Pancreas (tissue), 10 donors: ENCODE measurements around the gene NOCT. TPM values are rescaled to one million over a fixed set of nuclear protein-coding genes. Genes with fewer than 3 reads are reported as not detected.

Source experiments
- ATAC-seq, 4 donors: fragments of 200-7000 bp; cut with Tn5 transposase; one replicate each; pipeline versions ENCODE4 v1.8.0 to v1.9.1; 2020; ENCODE audit warnings: mild to moderate bottlenecking in 4 of 4, moderate library complexity in 4 of 4
- DNase-seq, 6 donors: peaks; one replicate each; pipeline ENCODE4 v3.0.0-alpha.2; 2020
- FAIRE-seq: peaks from 2 replicates; lab custom pipeline; 2012; peaks lifted over from hg19 to GRCh38; lab: Jason Lieb, UNC
- H3K27ac ChIP-seq, 4 donors: fragments of 200-600 bp; sonication (generic); 1 replicate in 3 of 4; 2 replicates in 1 of 4; pipeline versions ENCODE4 v1.5.0 to v1.8.0; 2020
- H3K27me3 ChIP-seq, 4 donors: fragments of 200-600 bp; one replicate each; pipeline ENCODE4 v1.8.0; 2021
- H3K36me3 ChIP-seq, 3 donors: fragments of 200-600 bp; sonication (generic) in 1 of 3; one replicate each; pipeline versions ENCODE4 v1.5.0 to v1.8.0; 2020 to 2021
- H3K4me1 ChIP-seq, 3 donors: fragments of 200-600 bp; one replicate each; pipeline ENCODE4 v1.8.0; 2021
- H3K4me3 ChIP-seq, 4 donors: fragments of 200-600 bp; sonication (generic) in 2 of 4; one replicate each; pipeline versions ENCODE4 v1.5.0 to v1.8.0; 2020 to 2021
- H3K9me3 ChIP-seq, 4 donors: fragments of 200-600 bp; one replicate each; pipeline ENCODE4 v1.8.0; 2021
- CTCF ChIP-seq, 4 donors: fragments of 200-600 bp; sonication (generic) in 3 of 4; IDR thresholded peaks; one replicate each; pipeline versions ENCODE4 v1.5.0 to v1.8.0; 2021; ENCODE audit warnings: antibody characterized with exemption in 4 of 4
- WGBS, 2 donors: extraction: QIAGEN DNeasy Blood & Tissue Kit; methylation state at CpG; one replicate each; pipeline ENCODE4 v1.1.7; 2013; 5-methylcytosine and 5-hydroxymethylcytosine counted together
- intact Hi-C, 3 donors: fragments of 100-400 bp; cut with DNase I; formaldehyde crosslinking; loops; one replicate each; pipeline versions ENCODE4 v1.11.1 to v1.14.2; 2022
- polyA plus RNA-seq, 2 donors: library from polyadenylated mRNA; stranded (reverse); fragments of 200-250 nt; gene quantifications; one replicate each; pipeline ENCODE4 v1.2.3, GENCODE V29; 2013
- total RNA-seq, 6 donors: library from RNA; stranded (reverse); fragmentation: NEBNext Ultra II Directional in 4 of 6; extraction: Animal tissue kit (Norgen Biotek cat#: 25700) in 4 of 6; gene quantifications; one replicate each; pipeline versions ENCODE4 v1.2.1 to v1.2.4, GENCODE V29; 2021 to 2023
- donor health status: healthy with polysubstance abuse.
- donor health status: DM: no; HTN: no; CAD: no; lungs with moderate emphysema.
- donor health status: DM: no; HTN: no; CAD: no.
- donor health status: control.
- donor health status: control.
- donor health status: Bipolar disorder and iron deficiency.
- donor health status: DM: yes; HTN: yes; CAD: no.
- donor health status: DM: no; HTN: no; CAD: no.
- donor health status: DM: no; HTN: no; CAD: no.
- donor health status: DM: yes; HTN: yes; CAD: no.

The NOCT gene
- total and polyA plus RNA-seq, 8 donors, result 1.6 to 4.4 (median 3.0) TPM

DNA sequence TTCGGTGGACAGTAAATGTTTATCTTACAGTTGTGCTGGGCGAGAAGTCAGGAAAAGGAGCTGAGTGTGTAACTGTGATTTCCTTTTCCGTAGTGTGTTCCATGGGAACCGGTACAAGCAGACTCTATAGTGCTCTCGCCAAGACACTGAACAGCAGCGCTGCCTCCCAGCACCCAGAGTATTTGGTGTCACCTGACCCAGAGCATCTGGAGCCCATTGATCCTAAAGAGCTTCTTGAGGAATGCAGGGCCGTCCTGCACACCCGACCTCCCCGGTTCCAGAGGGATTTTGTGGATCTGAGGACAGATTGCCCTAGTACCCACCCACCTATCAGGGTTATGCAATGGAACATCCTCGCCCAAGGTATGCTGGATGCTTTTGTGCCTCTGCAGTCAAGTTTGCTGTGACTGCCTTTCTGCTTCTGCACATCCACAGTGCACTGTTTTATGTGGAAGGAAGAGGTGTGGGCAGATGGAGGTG is 27.4 kb downstream of the NOCT start:
- Histone ChIP-seq H3K9me3 (no peaks in the 10 kb centered on the region), H3K27ac (no peak overlapping the region), H3K4me3 (no peak overlapping the region), H3K27me3 (no peaks in the 10 kb centered on the region), H3K4me1 (no peaks in the 10 kb centered on the region), H3K36me3 (peaks cover 0 to 8% (median 0%) of the 10 kb centered on the region in 3 donors)
- intact Hi-C loops, result no loop called here
- TF ChIP-seq CTCF (IDR thresholded peaks at IDR 0.05), result no peak
- WGBS, 2 donors, result 82 to 87% methylated on average over 10 of the region's 10 CpGs
- DNase-seq, result no peak
- FAIRE-seq, result no peak
- ATAC-seq, result peak in 2 of 4 donors; percentile 33 to 37

DNA sequence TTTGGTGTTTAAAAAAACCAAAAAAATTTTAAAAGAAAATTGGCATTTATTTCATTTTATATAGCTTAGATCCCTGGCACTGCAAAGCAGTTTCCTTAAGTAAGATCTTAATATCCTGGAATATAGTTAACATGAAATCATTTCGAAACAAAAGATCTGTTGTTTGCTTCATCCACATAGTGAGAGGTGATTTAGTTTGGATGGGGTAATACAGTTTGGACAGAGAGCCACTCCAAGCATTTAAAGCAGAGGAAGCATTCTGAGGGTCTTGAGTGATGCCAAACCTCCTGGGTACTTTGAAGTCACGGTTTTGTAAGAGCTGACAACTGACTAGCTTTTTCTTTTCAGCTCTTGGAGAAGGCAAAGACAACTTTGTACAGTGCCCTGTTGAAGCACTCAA is 28.7 kb downstream of the NOCT start:
- TF ChIP-seq CTCF (IDR thresholded peaks at IDR 0.05), result no peak
- FAIRE-seq (no peak), ATAC-seq (no peak), DNase-seq (no peak)
- intact Hi-C loops, result no loop called here
- no peak overlapping the region for H3K4me3 ChIP-seq
- no peaks in the 10 kb centered on the region for H3K4me1 ChIP-seq
- WGBS, 2 donors, result 82 to 89% methylated on average over 2 of the region's 2 CpGs
- no peak overlapping the region for H3K27ac ChIP-seq
- no peaks in the 10 kb centered on the region for H3K9me3 ChIP-seq
- H3K36me3 ChIP-seq, result peaks cover 0 to 8% (median 0%) of the 10 kb centered on the region in 3 donors
- no peaks in the 10 kb centered on the region for H3K27me3 ChIP-seq

GRCh38 chr4:139048026-139048425 is 32.4 kb downstream of the NOCT start:
- WGBS, 2 donors, result 45 to 53% methylated on average over 3 of the region's 3 CpGs
- intact Hi-C loops, result no loop called here
- DNase-seq (no peak), ATAC-seq (no peak), FAIRE-seq (no peak)
- H3K27ac ChIP-seq, result no peak overlapping the region
- H3K27me3 ChIP-seq, result no peaks in the 10 kb centered on the region
- no peaks in the 10 kb centered on the region for H3K9me3 ChIP-seq
- peaks cover 0 to 5% (median 5%) of the 10 kb centered on the region in 3 donors for H3K36me3 ChIP-seq
- no peaks in the 10 kb centered on the region for H3K4me1 ChIP-seq
- H3K4me3 ChIP-seq, result no peak overlapping the region
- no peak for TF ChIP-seq CTCF (IDR thresholded peaks at IDR 0.05)

GRCh38 chr4:139050446-139050845 is 34.9 kb downstream of the NOCT start:
- peaks cover 0 to 7% (median 5%) of the 10 kb centered on the region in 3 donors for H3K36me3 ChIP-seq
- H3K9me3 ChIP-seq, result no peaks in the 10 kb centered on the region
- 91 to 93% methylated on average over 2 of the region's 2 CpGs for WGBS, 2 donors
- DNase-seq (no peak), FAIRE-seq (no peak), ATAC-seq (no peak)
- no peak overlapping the region for H3K4me3 ChIP-seq
- intact Hi-C loops, result no loop called here
- H3K27me3 ChIP-seq, result no peaks in the 10 kb centered on the region
- H3K4me1 ChIP-seq, result peaks cover 0 to 8% (median 0%) of the 10 kb centered on the region in 3 donors
- no peak for TF ChIP-seq CTCF (IDR thresholded peaks at IDR 0.05)
- H3K27ac ChIP-seq, result no peak overlapping the region

DNA sequence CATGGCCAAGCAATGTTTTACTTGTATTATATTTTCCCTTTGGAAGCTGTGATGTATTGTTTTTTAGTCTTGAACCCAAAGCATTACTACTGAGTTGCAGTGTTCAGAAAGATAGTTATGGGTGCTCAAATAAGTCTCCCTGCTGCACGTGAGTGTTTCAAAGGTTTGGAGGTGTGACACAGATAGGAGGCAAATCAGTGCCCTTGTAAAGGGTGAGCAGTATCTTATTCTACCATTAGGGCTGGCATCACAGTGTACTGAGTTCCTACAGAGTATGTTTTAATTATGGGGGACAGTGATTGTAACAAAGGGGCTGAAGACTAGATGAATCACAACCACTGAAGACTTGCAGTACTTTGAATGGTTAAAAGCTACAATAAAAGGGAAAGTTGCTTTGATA is 38.3 kb downstream of the NOCT start:
- intact Hi-C loops, result no loop called here
- no peak for FAIRE-seq
- no peak for ATAC-seq

More for the DNA sequence above, 38.3 kb downstream of the NOCT start:
- WGBS, 2 donors, result 83 to 95% methylated on average over 1 of the region's 1 CpG
- Histone ChIP-seq H3K4me1 (peaks cover 0 to 8% (median 0%) of the 10 kb centered on the region in 3 donors), H3K36me3 (peaks cover 0 to 15% (median 5%) of the 10 kb centered on the region in 3 donors), H3K27ac (no peak overlapping the region), H3K9me3 (no peaks in the 10 kb centered on the region), H3K27me3 (no peaks in the 10 kb centered on the region), H3K4me3 (no peak overlapping the region)
- DNase-seq, result no peak
- TF ChIP-seq CTCF (IDR thresholded peaks at IDR 0.05), result no peak
